Measurements from ENCODE around the gene BTNL8. TPM values are rescaled to one million over a fixed set of nuclear protein-coding genes. Genes with fewer than 3 reads are reported as not detected.

The BTNL8 gene
- total and polyA plus RNA-seq, 2 donors (not counting 3 experiments of a cell fraction or from before 2014, with no cell fraction given) = not detected

GRCh38 chr5:180922932-180923331, 24.0 kb downstream of the BTNL8 start:
- H3K4me3 ChIP-seq (replicated peaks in 1 of 3; ENCODE audit: insufficient read depth in 1 of 3, low read depth in 1 of 3, low read length in 3 of 3) = no peak overlapping the region
- no peaks in the 10 kb centered on the region for H3K36me3 ChIP-seq (ENCODE audit: control insufficient read depth in 2 of 2, extremely low read depth in 1 of 2, insufficient read depth in 2 of 2, low read length in 2 of 2)
- BruUV-seq (replicated peaks) = no TSS peak
- intact Hi-C loops (cut with micrococcal nuclease) (no loop called here), dilution Hi-C loops (cut with MboI; ENCODE audit: extremely low pct_ligation_motif_present, low sequenced_read_pairs) (no loop called here)
- no peak for DNase-seq (ENCODE audit: low read depth, low spot score)
- no peak overlapping the region for H3K27ac ChIP-seq (ENCODE audit: insufficient read depth, low read depth, low read length)
- H3K4me1 ChIP-seq (ENCODE audit: control insufficient read depth, extremely low read depth, insufficient read depth, low read length) = no peaks in the 10 kb centered on the region
- ChIA-PET CTCF (no interaction called here), POLR2A (no interaction called here)
- no peaks in the 10 kb centered on the region for H4K20me1 ChIP-seq (replicated peaks; ENCODE audit: control insufficient read depth, extremely low read depth, insufficient read depth, low read length)
- H3K4me2 ChIP-seq (ENCODE audit: insufficient read depth, low read length) = no peak overlapping the region
- no peaks in the 10 kb centered on the region for H3K79me2 ChIP-seq (ENCODE audit: control insufficient read depth, insufficient read depth, low read length)
- no peaks in the 10 kb centered on the region for H3K9me1 ChIP-seq (replicated peaks; ENCODE audit: control insufficient read depth, extremely low read depth, insufficient read depth, low read length)
- no peaks in the 10 kb centered on the region for H3K9me3 ChIP-seq (replicated peaks; ENCODE audit: control insufficient read depth, insufficient read depth, low read length)
- no peak overlapping the region for H3K9ac ChIP-seq (replicated peaks; ENCODE audit: extremely low read depth, insufficient read depth, low read length)
- TF ChIP-seq FOS (IDR thresholded peaks at IDR 0.05; ENCODE audit: borderline replicate concordance, insufficient read depth, low read length) (no peak), MYC (IDR thresholded peaks at IDR 0.05; ENCODE audit: low read depth, low read length) (no peak), GATA2 (IDR thresholded peaks at IDR 0.05; ENCODE audit: insufficient read depth, insufficient read length, low read depth, low read length) (no peak), JUN (IDR thresholded peaks at IDR 0.05; ENCODE audit: borderline replicate concordance, insufficient read depth, insufficient read length, low read depth) (no peak), CTCF (IDR thresholded peaks at IDR 0.05; ENCODE audit: extremely low read depth in 1 of 2, insufficient read depth in 1 of 2, low read depth in 1 of 2, low read length in 2 of 2) (no peak), EZH2 (IDR thresholded peaks at IDR 0.05; ENCODE audit: borderline replicate concordance, low read depth, low read length, severe bottlenecking) (no peak), POLR2AphosphoS5 (IDR thresholded peaks at IDR 0.05; ENCODE audit: insufficient read depth, low read depth, low read length) (no peak), POLR2A (IDR thresholded peaks at IDR 0.05; ENCODE audit: low read depth, low read length) (no peak)
- FAIRE-seq = no peak
- H3K27me3 ChIP-seq (ENCODE audit: control insufficient read depth in 2 of 2, insufficient read depth in 2 of 2, low read length in 2 of 2) = no peaks in the 10 kb centered on the region
- no peak overlapping the region for H2AFZ ChIP-seq (ENCODE audit: low read depth, low read length)
